H1 (cell line): Measurements from ENCODE around the gene XYLB. TPM values are rescaled to one million over a fixed set of nuclear protein-coding genes. Genes with fewer than 3 reads are reported as not detected.

Experiments used
- CTCF ChIA-PET: fragments of 300-600 bp; sonication (Branson Sonifier 250); formaldehyde crosslinking; loops from one replicate; lab custom pipeline; 2021; ENCODE audit not compliant: partially characterized antibody; lab: Charles Lee
- POLR2A ChIA-PET: fragments of 300-600 bp; sonication (Branson Sonifier 250); formaldehyde crosslinking; loops from one replicate; lab custom pipeline; 2021; ENCODE audit warnings: inconsistent platforms; ENCODE audit not compliant: partially characterized antibody; lab: Charles Lee
- DNase-seq, 2 experiments: peaks; one replicate each; pipeline versions ENCODE4 v3.0.0 to v3.0.0-alpha.2; 2010 to 2022; ENCODE audit warnings: low spot score in 2 of 2, low read depth in 1 of 2, mixed read lengths in 1 of 2
- FAIRE-seq: peaks from 2 replicates; lab custom pipeline; 2011; peaks lifted over from hg19 to GRCh38; lab: Jason Lieb, UNC
- H2AFZ ChIP-seq: 2 replicates; pipeline ENCODE4 v1.8.1; 2012; ENCODE audit warnings: low read length, inconsistent platforms
- H2AK5ac ChIP-seq: 2 replicates; pipeline ENCODE4 v1.6.1; 2013; ENCODE audit warnings: low read depth, low read length
- H2BK120ac ChIP-seq: replicated peaks from 2 replicates; pipeline ENCODE3; 2013; ENCODE audit warnings: low read depth, low read length, inconsistent platforms
- H2BK12ac ChIP-seq: 2 replicates; pipeline ENCODE4 v1.6.1; 2013; ENCODE audit warnings: low read depth, low read length
- H2BK15ac ChIP-seq: 2 replicates; pipeline ENCODE4 v1.6.1; 2013; ENCODE audit warnings: low read length
- H2BK20ac ChIP-seq: 2 replicates; pipeline ENCODE4 v1.6.1; 2013; ENCODE audit warnings: low read length
- H2BK5ac ChIP-seq: 2 replicates; pipeline ENCODE4 v1.6.1; 2013; ENCODE audit warnings: low read depth, low read length
- H3K14ac ChIP-seq: 2 replicates; pipeline ENCODE4 v1.6.1; 2013; ENCODE audit warnings: inconsistent platforms; ENCODE audit not compliant: insufficient read length
- H3K18ac ChIP-seq: 2 replicates; pipeline ENCODE4 v1.6.1; 2013; ENCODE audit warnings: low read length; ENCODE audit errors: extremely low read depth
- H3K23ac ChIP-seq: 2 replicates; pipeline ENCODE4 v1.6.1; 2013; ENCODE audit warnings: inconsistent platforms; ENCODE audit not compliant: insufficient read length
- H3K23me2 ChIP-seq: 2 replicates; pipeline ENCODE4 v1.6.1; 2013; ENCODE audit warnings: low read depth, low read length
- H3K27ac ChIP-seq: 2 replicates; pipeline ENCODE4 v1.6.1; 2011; ENCODE audit warnings: low read depth, low read length, inconsistent platforms
- H3K27me3 ChIP-seq, 4 experiments: replicated peaks in 1 of 4; 1 replicate in 1 of 4; 2 replicates in 3 of 4; pipeline versions ENCODE4 v1.6.1 to v1.8.1; 2011 to 2013; ENCODE audit warnings: low read length in 3 of 4, mild to moderate bottlenecking in 3 of 4, inconsistent platforms in 2 of 4, mixed read lengths in 2 of 4, moderate library complexity in 1 of 4; ENCODE audit not compliant: control insufficient read depth in 3 of 4, insufficient read depth in 3 of 4; ENCODE audit errors: extremely low read depth in 1 of 4
- H3K36me3 ChIP-seq, 4 experiments: 2 replicates each; pipeline versions ENCODE4 v1.6.1 to v1.8.1; 2011 to 2013; ENCODE audit warnings: mild to moderate bottlenecking in 4 of 4, low read length in 3 of 4, moderate library complexity in 2 of 4, control low read depth in 1 of 4, inconsistent platforms in 1 of 4; ENCODE audit not compliant: insufficient read depth in 4 of 4, control insufficient read depth in 2 of 4
- H3K4ac ChIP-seq: replicated peaks from 2 replicates; pipeline ENCODE3; 2013; ENCODE audit warnings: low read length, low read depth, mixed read lengths, inconsistent platforms; ENCODE audit not compliant: insufficient read length
- H3K4me1 ChIP-seq, 4 experiments: replicated peaks in 1 of 4; 1 replicate in 1 of 4; 2 replicates in 3 of 4; pipeline versions ENCODE4 v1.6.1 to v1.8.1; 2011 to 2013; ENCODE audit warnings: low read length in 3 of 4, inconsistent platforms in 2 of 4, mixed read lengths in 1 of 4; ENCODE audit not compliant: insufficient read depth in 4 of 4, control insufficient read depth in 3 of 4
- H3K4me2 ChIP-seq, 2 experiments: 2 replicates each; pipeline versions ENCODE4 v1.6.1 to v1.8.1; 2011 to 2013; ENCODE audit warnings: low read depth in 2 of 2, low read length in 2 of 2, control low read depth in 1 of 2, inconsistent platforms in 1 of 2, mild to moderate bottlenecking in 1 of 2; ENCODE audit not compliant: insufficient read depth in 1 of 2
- H3K4me3 ChIP-seq, 4 experiments: fragments of 200-600, 300-600 bp in 1 of 4; sonication (generic), shearing (Covaris generic), sonication (Bioruptor Twin) in 1 of 4; 2 replicates each; pipeline versions ENCODE4 v1.5.1 to v1.8.1; 2011 to 2016; ENCODE audit warnings: low read length in 4 of 4, low read depth in 3 of 4, control low read depth in 2 of 4, inconsistent platforms in 2 of 4, mild to moderate bottlenecking in 2 of 4, mixed read lengths in 1 of 4, moderate library complexity in 1 of 4; ENCODE audit not compliant: insufficient read depth in 2 of 4; ENCODE audit errors: extremely low read depth in 1 of 4
- H3K56ac ChIP-seq: replicated peaks from 2 replicates; pipeline ENCODE3; 2013; ENCODE audit warnings: low read depth, mild to moderate bottlenecking, mixed read lengths, low read length, inconsistent platforms; ENCODE audit not compliant: insufficient read length
- H3K79me1 ChIP-seq: 2 replicates; pipeline ENCODE4 v1.6.1; 2013; ENCODE audit warnings: low read depth, low read length, control low read depth
- H3K79me2 ChIP-seq, 2 experiments: 2 replicates each; pipeline versions ENCODE4 v1.6.1 to v1.8.1; 2012 to 2013; ENCODE audit warnings: low read length in 2 of 2, mild to moderate bottlenecking in 2 of 2, inconsistent platforms in 1 of 2; ENCODE audit not compliant: insufficient read depth in 2 of 2, control insufficient read depth in 1 of 2
- H3K9ac ChIP-seq, 4 experiments: replicated peaks in 1 of 4; 1 replicate in 1 of 4; 2 replicates in 3 of 4; pipeline versions ENCODE4 v1.6.1 to v1.8.1; 2011 to 2013; ENCODE audit warnings: low read depth in 3 of 4, low read length in 3 of 4, control low read depth in 2 of 4, mild to moderate bottlenecking in 2 of 4, moderate library complexity in 2 of 4, inconsistent platforms in 1 of 4; ENCODE audit errors: extremely low read depth in 1 of 4
- H3K9me3 ChIP-seq, 2 experiments: 2 replicates each; pipeline versions ENCODE4 v1.6.1 to v1.8.1; 2012 to 2013; ENCODE audit warnings: mild to moderate bottlenecking in 2 of 2, moderate library complexity in 2 of 2, control low read depth in 1 of 2, inconsistent platforms in 1 of 2, low read depth in 1 of 2, low read length in 1 of 2, mixed read lengths in 1 of 2; ENCODE audit not compliant: insufficient read depth in 2 of 2
- H4K20me1 ChIP-seq, 2 experiments: replicated peaks in 1 of 2; 2 replicates each; pipeline versions ENCODE3 to v1.8.1; 2011 to 2013; ENCODE audit warnings: inconsistent platforms in 2 of 2, low read length in 2 of 2, mild to moderate bottlenecking in 1 of 2; ENCODE audit not compliant: insufficient read depth in 2 of 2, control insufficient read depth in 1 of 2
- H4K5ac ChIP-seq: 2 replicates; pipeline ENCODE4 v1.6.1; 2013; ENCODE audit warnings: low read length, low read depth, mixed read lengths, inconsistent platforms; ENCODE audit not compliant: insufficient read length
- H4K8ac ChIP-seq: 2 replicates; pipeline ENCODE4 v1.8.0; 2013; ENCODE audit warnings: mild to moderate bottlenecking, moderate library complexity, low read length, inconsistent platforms; ENCODE audit not compliant: insufficient read depth; ENCODE audit errors: extremely low read depth
- H4K91ac ChIP-seq: replicated peaks from 2 replicates; pipeline ENCODE3; 2013; ENCODE audit warnings: low read length, mixed read lengths, inconsistent platforms; ENCODE audit not compliant: insufficient read length
- CBX5 ChIP-seq: fragments of 300-800, 300-1000 bp; sonication (generic); IDR thresholded peaks from 2 replicates; pipeline ENCODE4 v1.7.1; 2016; ENCODE audit warnings: antibody characterized with exemption, low read length, low read depth
- CHD1 ChIP-seq: IDR thresholded peaks from 2 replicates; pipeline ENCODE4 v1.6.1; 2012; ENCODE audit warnings: low read depth, low read length, improper control_type of control experiment
- HDAC6 ChIP-seq: IDR thresholded peaks from one replicate; pipeline ENCODE4 v1.7.1; 2012; ENCODE audit warnings: low read depth, mild to moderate bottlenecking, inconsistent platforms, low read length, moderate library complexity
- NRF1 ChIP-seq: IDR thresholded peaks from 2 replicates; pipeline ENCODE4 v1.6.1; 2011; ENCODE audit warnings: mild to moderate bottlenecking, low read depth, low read length, improper control_type of control experiment
- POU5F1 ChIP-seq: IDR thresholded peaks from 2 replicates; pipeline ENCODE4 v1.6.1; 2011; ENCODE audit warnings: low read depth, mild to moderate bottlenecking, low read length, moderate library complexity
- RAD21 ChIP-seq, 2 experiments: IDR thresholded peaks in 1 of 2; conservative IDR thresholded peaks in 1 of 2; 2 replicates each; pipeline ENCODE4 v1.6.1; 2011; ENCODE audit warnings: low read depth in 2 of 2, low read length in 2 of 2, improper control_type of control experiment in 1 of 2, inconsistent platforms in 1 of 2, mild to moderate bottlenecking in 1 of 2, moderate library complexity in 1 of 2
- SIRT6 ChIP-seq: IDR thresholded peaks from one replicate; pipeline ENCODE4 v1.7.1; 2012; ENCODE audit warnings: low read length, inconsistent platforms
- SUZ12 ChIP-seq: fragments of 200-600 bp; sonication (generic); IDR thresholded peaks from 2 replicates; pipeline ENCODE4 v1.6.1; 2012; ENCODE audit warnings: mild to moderate bottlenecking, inconsistent platforms, low read length, moderate library complexity, mixed read lengths
- TAF1 ChIP-seq: IDR thresholded peaks from 2 replicates; pipeline ENCODE4 v1.6.1; 2011; ENCODE audit warnings: mild to moderate bottlenecking, low read depth, low read length
- USF2 ChIP-seq: IDR thresholded peaks from 2 replicates; pipeline ENCODE4 v1.6.1; 2011; ENCODE audit warnings: low read length, improper control_type of control experiment
- WGBS, 2 experiments: shearing (Covaris generic) in 1 of 2; methylation state at CpG; one replicate each; pipeline versions ENCODE4 v1.1.6 to v1.1.7; 2013 to 2015; ENCODE audit warnings: low lambda C conversion rate in 2 of 2, mixed read lengths in 2 of 2, inconsistent platforms in 1 of 2, low coverage in 1 of 2, missing lambda C conversion rate in 1 of 2; ENCODE audit not compliant: insufficient replicate concordance in 2 of 2, insufficient coverage in 1 of 2, insufficient read length in 1 of 2; ENCODE audit errors: extremely low coverage in 1 of 2, missing lambda C conversion rate in 1 of 2; 5-methylcytosine and 5-hydroxymethylcytosine counted together
- polyA plus RNA-seq, 7 experiments: library from polyadenylated mRNA; depleted of rRNA in 3 of 7; stranded (reverse) in 5 of 7; unstranded in 2 of 7; fragments of >200 nt in 5 of 7; fragments of 200-250 nt in 2 of 7; gene quantifications; 1 replicate in 5 of 7; 2 replicates in 1 of 7; 4 replicates in 1 of 7; pipeline versions ENCODE4 v1.2.1 to v1.2.3, GENCODE V29; 2011 to 2013; ENCODE audit warnings: missing spikeins in 2 of 7, mixed read lengths in 2 of 7
- total RNA-seq: library from RNA; stranded (reverse); fragmentation: NEBNext Ultra II Directional; extraction: Animal tissue kit (Norgen Biotek cat#: 25700); gene quantifications from 2 replicates; pipeline ENCODE4 v1.2.1, GENCODE V29; 2021

XYLB gene
- total and polyA plus RNA-seq, 2 of the 8 experiments (the other 6 are each of a cell fraction or from before 2014, with no cell fraction given) = 1.7 to 5.5 TPM

DNA sequence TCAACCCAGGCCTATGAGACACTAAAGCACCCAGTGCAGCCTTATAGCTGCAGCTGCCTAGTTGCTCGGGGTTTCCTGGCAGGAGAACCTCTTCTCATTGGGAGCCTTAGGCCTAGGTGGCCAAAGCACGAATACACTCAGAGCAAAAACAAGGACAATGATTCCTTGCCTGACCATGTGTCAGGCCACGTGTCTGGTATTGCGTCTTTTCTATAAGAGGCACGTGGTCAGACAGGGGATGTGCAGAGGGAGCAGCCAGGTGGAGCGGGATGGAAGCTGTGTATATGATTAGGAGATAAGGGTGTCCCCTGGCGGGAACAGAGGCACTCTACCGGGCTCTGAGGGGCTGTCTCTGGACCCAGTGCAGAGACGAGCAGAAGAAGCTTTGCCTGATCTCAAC lies 38.1 kb upstream of the XYLB start:
- H2BK20ac ChIP-seq = no peak overlapping the region
- no peaks in the 10 kb centered on the region for H3K79me2 ChIP-seq
- H3K9ac ChIP-seq = no peak overlapping the region
- H3K36me3 ChIP-seq = no peaks in the 10 kb centered on the region
- H3K23ac ChIP-seq = no peak overlapping the region
- no peak overlapping the region for H2BK15ac ChIP-seq
- no peak overlapping the region for H4K8ac ChIP-seq
- H3K27ac ChIP-seq = no peak overlapping the region
- whole genome bisulfite sequencing, 2 experiments = 76% methylated on average over 9 of the region's 9 CpGs; no CpG with 5 or more reads in 1 of the 2 experiments
- no peak overlapping the region for H2AK5ac ChIP-seq
- H3K79me1 ChIP-seq = no peaks in the 10 kb centered on the region
- no peaks in the 10 kb centered on the region; a peak in 1 of 7 replicates for H3K4me1 ChIP-seq
- H3K4me3 ChIP-seq = no peak overlapping the region
- no peak overlapping the region for H3K4me2 ChIP-seq
- POLR2A ChIA-PET = no interaction called here
- H3K18ac ChIP-seq = no peak overlapping the region; the same call in 1 of the 2 replicates
- H3K23me2 ChIP-seq = no peaks in the 10 kb centered on the region; the same call in 1 of the 2 replicates
- H2BK5ac ChIP-seq = no peak overlapping the region
- no peaks in the 10 kb centered on the region for H4K20me1 ChIP-seq
- H3K14ac ChIP-seq = no peak overlapping the region
- no peak overlapping the region for H3K56ac ChIP-seq
- no peak overlapping the region for H2BK120ac ChIP-seq
- H3K9me3 ChIP-seq = no peaks in the 10 kb centered on the region; a peak in 1 of 4 replicates
- H2AFZ ChIP-seq = peak overlapping the region; percentile 39; the same call in 1 of the 2 replicates
- H4K5ac ChIP-seq = no peak overlapping the region
- H2BK12ac ChIP-seq = no peak overlapping the region
- no peak overlapping the region for H3K4ac ChIP-seq
- FAIRE-seq (no peak), DNase-seq (no peak)
- TF ChIP-seq USF2 (no peak), CHD1 (no peak), RAD21 (IDR thresholded peaks at IDR 0.05 in 1 of 2, conservative IDR thresholded peaks at IDR 0.05 in 1 of 2; ENCODE audit: low read depth in 2 of 2, low read length in 2 of 2) (no peak), POU5F1 (no peak), NRF1 (no peak), CBX5 (no peak), SUZ12 (no peak), HDAC6 (no peak), SIRT6 (no peak), TAF1 (no peak)
- CTCF ChIA-PET = interaction anchor here (0.7 to 5.0 kb wide), 5 partner anchors 10 to 266 kb away, joined by 3 to 41 read pairs (median 3); no protein-coding TSS in a partner anchor
- no peaks in the 10 kb centered on the region for H3K27me3 ChIP-seq
- no peak overlapping the region for H4K91ac ChIP-seq
